ENCODE results near the gene SSTR3. TPM values are rescaled to one million over a fixed set of nuclear protein-coding genes. Genes with fewer than 3 reads are reported as not detected.

SSTR3 gene
- total and polyA plus RNA-seq, 9 donors: 1.6 to 9.2 (median 4.9) TPM

GRCh38 chr22:37208401-37209139 lies 3.7 kb downstream of the SSTR3 start:
- Histone ChIP-seq H3K27me3 (no peaks in the 10 kb centered on the region), H3K4me1 (ENCODE audit: insufficient read depth) (peaks cover 8% of the 10 kb centered on the region), H3K4me3 (no peak overlapping the region), H3K9me3 (no peaks in the 10 kb centered on the region), H3K27ac (no peak overlapping the region), H3K36me3 (no peaks in the 10 kb centered on the region)
- 89 to 95% (median 91%) methylated on average over 7 of the region's 7 CpGs for WGBS, 3 donors
- DNase-seq: peak in 1 of 5 donors; percentile 25
- no peak for TF ChIP-seq POLR2A (IDR thresholded peaks at IDR 0.05)
- intact Hi-C loops (cut with DNase I): loop anchor here in 2 of 4 donors (5.0 to 10.0 kb wide), 2 partner anchors 41 to 434 kb away; partner anchors contain the start of gene IFT27 (in 1 of the 2)

- TF ChIP-seq EP300 (IDR thresholded peaks at IDR 0.05): no peak
- TF ChIP-seq POLR2A (IDR thresholded peaks at IDR 0.05): no peak
- no peak for TF ChIP-seq CTCF (IDR thresholded peaks at IDR 0.05)
- DNase-seq: no peak
- H3K36me3 ChIP-seq: no peaks in the 10 kb centered on the region
- peaks cover 6% of the 10 kb centered on the region for H3K4me1 ChIP-seq (ENCODE audit: insufficient read depth)
- no peaks in the 10 kb centered on the region for H3K9me3 ChIP-seq
- no peaks in the 10 kb centered on the region for H3K27me3 ChIP-seq
- 88 to 94% (median 89%) methylated on average over 7 of the region's 7 CpGs for WGBS, 3 donors
- no peak overlapping the region for H3K27ac ChIP-seq
- intact Hi-C loops (cut with DNase I): loop anchor here in 2 of 4 donors (5.0 to 10.0 kb wide), 2 partner anchors 41 to 433 kb away; partner anchors contain the start of gene IFT27 (in 1 of the 2)
- no peak overlapping the region for H3K4me3 ChIP-seq
These were observed 4.3 kb downstream of the SSTR3 start for GRCh38 chr22:37207981-37208380.

- no peak for TF ChIP-seq POLR2A (IDR thresholded peaks at IDR 0.05)
- no peak for TF ChIP-seq EP300 (IDR thresholded peaks at IDR 0.05)
- no peak for TF ChIP-seq CTCF (IDR thresholded peaks at IDR 0.05)
- Histone ChIP-seq H3K4me1 (ENCODE audit: insufficient read depth) (peaks cover 4% of the 10 kb centered on the region), H3K9me3 (no peaks in the 10 kb centered on the region), H3K4me3 (no peak overlapping the region), H3K27me3 (no peaks in the 10 kb centered on the region), H3K27ac (no peak overlapping the region), H3K36me3 (no peaks in the 10 kb centered on the region)
- WGBS, 3 donors: 89 to 93% (median 92%) methylated on average over 70 to 71 of the region's 71 CpGs
- intact Hi-C loops (cut with DNase I): loop anchor here in 2 of 4 donors (5.0 to 10.0 kb wide), 2 partner anchors 40 to 432 kb away; partner anchors contain the start of gene IFT27 (in 1 of the 2)
- peak in 3 of 5 donors; percentile 14 to 28 (median 18) for DNase-seq
These were observed 5.1 kb downstream of the SSTR3 start for GRCh38 chr22:37206841-37207821.

- Histone ChIP-seq H3K4me3 (no peak overlapping the region), H3K27ac (no peak overlapping the region), H3K9me3 (no peaks in the 10 kb centered on the region), H3K27me3 (no peaks in the 10 kb centered on the region), H3K4me1 (ENCODE audit: insufficient read depth) (peaks cover 3% of the 10 kb centered on the region), H3K36me3 (no peaks in the 10 kb centered on the region)
- WGBS, 3 donors: 80 to 83% (median 82%) methylated on average over 16 of the region's 16 CpGs
- DNase-seq: no peak
- intact Hi-C loops (cut with DNase I): loop anchor here in 2 of 4 donors (5.0 to 10.0 kb wide), 2 partner anchors 39 to 431 kb away; partner anchors contain the start of gene IFT27 (in 1 of the 2)
- TF ChIP-seq EP300 (IDR thresholded peaks at IDR 0.05) (no peak), CTCF (IDR thresholded peaks at IDR 0.05) (no peak), POLR2A (IDR thresholded peaks at IDR 0.05) (no peak)
These were observed 6.0 kb downstream of the SSTR3 start for GRCh38 chr22:37206118-37206840.

Data from ovary (tissue), 9 donors.